Heart right ventricle (tissue), 16 donors: Measurements from ENCODE around the gene ARRDC2. TPM values are rescaled to one million over a fixed set of nuclear protein-coding genes. Genes with fewer than 3 reads are reported as not detected.
"Not testable (repeated sequence)": the region's sequence is repeated elsewhere in the genome, so short reads cannot be mapped to it uniquely, and the experiment has no call there.

Experiments used
- ATAC-seq, 8 donors: fragments of 200-7000 bp; cut with Tn5 transposase; one replicate each; pipeline ENCODE4 v1.9.1; 2020; ENCODE audit warnings: mild to moderate bottlenecking in 8 of 8, moderate library complexity in 8 of 8, moderate number of reproducible peaks in 1 of 8
- DNase-seq, 2 donors: peaks; one replicate each; pipeline ENCODE4 v3.0.0-alpha.2; 2020
- H3K27ac ChIP-seq, 10 donors: fragments of 200-600 bp; sonication (generic) in 2 of 10; one replicate each; pipeline versions ENCODE4 v1.5.0 to v1.8.0; 2020 to 2022; ENCODE audit warnings: mild to moderate bottlenecking in 3 of 10
- H3K27me3 ChIP-seq, 7 donors: fragments of 200-600 bp; one replicate each; pipeline ENCODE4 v1.8.0; 2021 to 2022; ENCODE audit warnings: mild to moderate bottlenecking in 2 of 7
- H3K36me3 ChIP-seq, 9 donors: fragments of 200-600 bp; sonication (generic) in 1 of 9; one replicate each; pipeline versions ENCODE4 v1.5.0 to v1.8.0; 2020 to 2022; ENCODE audit warnings: mild to moderate bottlenecking in 2 of 9
- H3K4me1 ChIP-seq, 9 donors: fragments of 200-600 bp; sonication (generic) in 1 of 9; one replicate each; pipeline versions ENCODE4 v1.5.0 to v1.8.0; 2020 to 2022; ENCODE audit warnings: mild to moderate bottlenecking in 4 of 9
- H3K4me3 ChIP-seq, 10 donors: fragments of 200-600 bp; sonication (generic) in 2 of 10; one replicate each; pipeline versions ENCODE4 v1.5.0 to v1.8.0; 2020 to 2022; ENCODE audit warnings: mild to moderate bottlenecking in 7 of 10, moderate library complexity in 2 of 10
- H3K9me3 ChIP-seq, 11 donors: fragments of 200-600 bp in 10 of 11; sonication (generic) in 2 of 11; one replicate each; pipeline versions ENCODE4 v1.5.0 to v1.8.0; 2013 to 2022; ENCODE audit warnings: mild to moderate bottlenecking in 2 of 11, control low read depth in 1 of 11, moderate library complexity in 1 of 11
- WGBS, 2 donors: extraction: QIAGEN DNeasy Blood & Tissue Kit; methylation state at CpG; one replicate each; pipeline ENCODE4 v1.1.7; 2013; ENCODE audit warnings: inconsistent platforms in 1 of 2; 5-methylcytosine and 5-hydroxymethylcytosine counted together
- intact Hi-C, 10 donors: fragments of 100-400 bp; cut with DNase I; formaldehyde crosslinking; loops; one replicate each; pipeline versions ENCODE4 v1.11.1 to v1.14.2; 2022
- polyA plus RNA-seq, 2 donors: library from polyadenylated mRNA; stranded (reverse); fragments of 200-250 nt; gene quantifications; one replicate each; pipeline ENCODE4 v1.2.3, GENCODE V29; 2013
- total RNA-seq, 10 donors: library from RNA; stranded (reverse); fragmentation: NEBNext Ultra II Directional in 3 of 10; extraction: Animal tissue kit (Norgen Biotek cat#: 25700) in 3 of 10; gene quantifications; one replicate each; pipeline versions ENCODE4 v1.2.1 to v1.2.4, GENCODE V29; 2021 to 2023
- TF ChIP-seq, protein P1 (sequence below), 9 donors: fragments of 200-600 bp; sonication (generic) in 2 of 9; IDR thresholded peaks; one replicate each; pipeline versions ENCODE4 v1.5.0 to v1.8.0; 2021 to 2022; ENCODE audit warnings: antibody characterized with exemption in 9 of 9, mild to moderate bottlenecking in 5 of 9, moderate library complexity in 1 of 9
- donor health status: Arrhythmogenic right ventricular cardiomyopathy.
- donor health status: ischemic (EF 13 %, LVEDD 7.1; RV severe dilation, severe dysfunction).
- donor health status: healthy with polysubstance abuse.
- donor health status: DM: no; HTN: yes; CAD: no.
- donor health status: DM: no; HTN: no; CAD: no.
- donor health status: ischemic (EF 25% LVEDD 6.9; RV normal size, moderate dysfunction).
- donor health status: ischemic (EF 25% LVEDD 5.7; RV mildly dilated, moderate dysfunction).
- donor health status: healthy.
- donor health status: DM: yes; HTN: yes; CAD: no.
- donor health status: Ischemic cardiomyopathy.
- donor health status: ischemic (EF 35%, LVEDD 5.7; RV mildly dilated, moderate dysfunction).
- donor health status: nonischemic (EF 11% LVEDD 7.7; RV severe dilation, severe dysfunction).
- donor health status: DM: yes; HTN: yes; CAD: no.
- donor health status: PGD.
- donor health status: ischemic (EF 29% LVEDD 5.4; RV normal size, mild dysfunction).
- donor health status: nonischemic (EF 23%, LVEDD 6.1; RV moderate dilation, normal function).

The ARRDC2 gene
- total and polyA plus RNA-seq, 12 donors: 4.8 to 45.5 (median 11.8) TPM

DNA sequence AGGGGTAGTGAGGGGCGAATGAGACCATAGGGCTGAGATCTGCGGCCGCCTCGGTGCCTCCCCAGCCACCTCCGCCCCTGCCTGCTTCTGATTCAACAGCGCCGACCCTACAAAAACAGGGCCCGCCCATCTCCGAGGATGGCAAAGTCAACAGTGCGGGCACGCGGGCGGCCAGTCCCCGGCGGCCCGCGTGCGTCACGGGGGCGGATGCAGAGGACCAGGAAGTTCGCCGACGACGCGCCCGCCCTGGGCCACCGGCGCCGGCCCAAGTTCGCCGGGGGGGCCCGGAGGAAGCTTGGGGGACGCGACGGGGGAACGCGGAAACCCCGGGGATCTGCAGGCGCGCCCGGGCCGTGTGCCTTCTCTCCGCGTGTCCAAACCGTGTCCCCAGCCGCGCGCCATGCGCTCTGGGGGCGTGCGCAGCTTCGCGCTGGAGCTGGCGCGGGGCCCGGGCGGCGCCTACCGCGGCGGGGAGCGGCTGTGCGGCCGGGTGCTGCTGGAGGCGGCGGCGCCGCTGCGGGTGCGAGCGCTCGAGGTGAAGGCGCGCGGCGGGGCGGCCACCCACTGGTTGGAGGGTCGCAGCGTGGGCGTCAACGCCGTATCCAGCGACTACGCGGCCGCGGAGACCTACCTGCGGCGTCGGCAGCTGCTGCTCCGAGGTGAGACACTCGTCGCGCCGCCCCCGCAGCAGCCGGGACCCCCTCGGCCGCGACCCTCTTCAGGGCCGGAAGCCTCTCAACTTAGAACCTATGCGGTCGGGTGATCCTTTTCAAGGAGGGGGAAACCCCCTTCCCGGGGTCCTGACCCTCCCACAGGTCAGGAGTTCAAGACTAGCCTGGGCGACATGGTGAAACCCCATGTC, 6.8 kb upstream of the ARRDC2 start:
- ATAC-seq (peak; percentile 80 to 92 (median 88)), DNase-seq (peak; percentile 87 to 90)
- Histone ChIP-seq H3K27me3 (peaks cover 0 to 10% (median 0%) of the 10 kb centered on the region in 7 donors), H3K36me3 (peaks cover 0 to 8% (median 0%) of the 10 kb centered on the region in 9 donors), H3K4me1 (peaks cover 0 to 31% (median 16%) of the 10 kb centered on the region in 9 donors), H3K9me3 (no peaks in the 10 kb centered on the region), H3K4me3 (peak overlapping the region; percentile 55 to 88 (median 74)), H3K27ac (peak overlapping the region; percentile 80 to 96 (median 92))
- TF ChIP-seq, protein P1, sequence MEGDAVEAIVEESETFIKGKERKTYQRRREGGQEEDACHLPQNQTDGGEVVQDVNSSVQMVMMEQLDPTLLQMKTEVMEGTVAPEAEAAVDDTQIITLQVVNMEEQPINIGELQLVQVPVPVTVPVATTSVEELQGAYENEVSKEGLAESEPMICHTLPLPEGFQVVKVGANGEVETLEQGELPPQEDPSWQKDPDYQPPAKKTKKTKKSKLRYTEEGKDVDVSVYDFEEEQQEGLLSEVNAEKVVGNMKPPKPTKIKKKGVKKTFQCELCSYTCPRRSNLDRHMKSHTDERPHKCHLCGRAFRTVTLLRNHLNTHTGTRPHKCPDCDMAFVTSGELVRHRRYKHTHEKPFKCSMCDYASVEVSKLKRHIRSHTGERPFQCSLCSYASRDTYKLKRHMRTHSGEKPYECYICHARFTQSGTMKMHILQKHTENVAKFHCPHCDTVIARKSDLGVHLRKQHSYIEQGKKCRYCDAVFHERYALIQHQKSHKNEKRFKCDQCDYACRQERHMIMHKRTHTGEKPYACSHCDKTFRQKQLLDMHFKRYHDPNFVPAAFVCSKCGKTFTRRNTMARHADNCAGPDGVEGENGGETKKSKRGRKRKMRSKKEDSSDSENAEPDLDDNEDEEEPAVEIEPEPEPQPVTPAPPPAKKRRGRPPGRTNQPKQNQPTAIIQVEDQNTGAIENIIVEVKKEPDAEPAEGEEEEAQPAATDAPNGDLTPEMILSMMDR (IDR thresholded peaks at IDR 0.05): no peak
- intact Hi-C loops: no loop called here
- WGBS, 2 donors: 1% methylated on average over 88 to 105 of the region's 105 CpGs

DNA sequence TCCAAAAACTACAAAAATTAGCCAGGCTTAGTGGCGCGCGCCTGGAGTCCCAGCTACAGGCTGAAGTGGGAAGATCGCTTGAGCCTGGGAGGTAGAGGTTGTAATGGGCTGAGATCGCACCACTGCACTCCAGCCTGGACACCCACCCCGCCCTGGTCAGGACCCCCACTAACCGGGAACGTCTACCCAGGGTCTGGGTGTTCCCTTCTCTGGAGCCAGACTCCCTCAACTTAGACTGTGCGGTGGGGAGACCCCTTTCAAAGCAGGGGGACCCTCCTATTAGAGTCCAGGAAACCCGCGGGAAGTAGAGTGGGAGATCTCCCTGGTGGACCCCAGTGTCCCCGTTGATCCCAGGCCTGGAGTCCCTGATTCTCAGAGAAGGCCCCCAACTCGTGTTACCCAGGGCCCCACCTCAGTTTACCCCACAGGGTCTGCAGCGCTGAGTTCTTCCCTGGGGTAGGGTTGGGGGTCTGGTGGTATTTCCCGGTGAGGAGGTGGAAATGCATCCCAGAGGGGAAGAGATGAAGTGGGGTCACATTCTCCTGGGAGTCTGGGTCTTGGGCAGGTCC, 6.1 kb upstream of the ARRDC2 start:
- 36 to 40% methylated on average over 15 of the region's 15 CpGs for WGBS, 2 donors
- no peak for ATAC-seq
- intact Hi-C loops: no loop called here

DNA sequence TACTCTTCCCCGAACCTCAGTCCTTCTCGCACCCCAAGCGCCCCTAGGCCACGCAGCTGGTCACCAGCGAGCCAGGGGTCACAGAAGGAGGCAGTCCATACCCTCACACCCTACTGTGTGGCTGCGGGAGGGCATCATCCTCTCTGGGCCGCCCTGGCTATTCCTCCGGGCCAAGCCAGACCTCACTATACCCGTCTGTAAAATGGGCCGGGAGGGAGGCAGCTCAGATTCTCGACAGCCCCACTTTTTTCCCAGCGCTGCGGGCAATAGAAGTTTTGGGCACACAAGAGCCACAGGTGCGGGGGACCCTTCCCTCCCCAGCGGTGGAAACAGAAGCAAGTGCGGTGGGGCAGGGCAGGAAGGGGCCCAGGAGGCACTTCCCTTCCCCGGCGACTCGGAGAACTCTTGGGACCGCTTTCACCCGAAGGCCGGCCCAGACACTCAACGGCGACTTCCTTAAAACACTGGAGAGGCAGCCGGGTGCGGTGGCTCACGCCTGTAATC, 5.6 kb upstream of the ARRDC2 start:
- no peaks in the 10 kb centered on the region for H3K9me3 ChIP-seq
- DNase-seq: peak; percentile 42 to 43
- H3K4me3 ChIP-seq: peak overlapping the region in 9 of 10 donors; percentile 55 to 88 (median 77)
- 75% methylated on average over 26 to 27 of the region's 27 CpGs for WGBS, 2 donors
- TF ChIP-seq, protein P1 (IDR thresholded peaks at IDR 0.05): no peak
- H3K4me1 ChIP-seq: peaks cover 3 to 39% (median 25%) of the 10 kb centered on the region in 9 donors
- no peak for ATAC-seq
- intact Hi-C loops: no loop called here
- H3K36me3 ChIP-seq: peaks cover 0 to 8% (median 0%) of the 10 kb centered on the region in 9 donors
- peak overlapping the region in 8 of 10 donors; percentile 87 to 96 (median 92) for H3K27ac ChIP-seq
- peaks cover 0 to 7% (median 0%) of the 10 kb centered on the region in 7 donors for H3K27me3 ChIP-seq

More for the DNA sequence above, 6.1 kb upstream of the ARRDC2 start:
- Histone ChIP-seq H3K27me3 (peaks cover 0 to 7% (median 0%) of the 10 kb centered on the region in 7 donors), H3K9me3 (no peaks in the 10 kb centered on the region), H3K4me3 (peak overlapping the region; percentile 55 to 88 (median 74)), H3K4me1 (peaks cover 0 to 33% (median 20%) of the 10 kb centered on the region in 9 donors), H3K27ac (peak overlapping the region; percentile 80 to 96 (median 92)), H3K36me3 (peaks cover 0 to 8% (median 0%) of the 10 kb centered on the region in 9 donors)
- TF ChIP-seq, protein P1 (IDR thresholded peaks at IDR 0.05): no peak
- DNase-seq: no peak

DNA sequence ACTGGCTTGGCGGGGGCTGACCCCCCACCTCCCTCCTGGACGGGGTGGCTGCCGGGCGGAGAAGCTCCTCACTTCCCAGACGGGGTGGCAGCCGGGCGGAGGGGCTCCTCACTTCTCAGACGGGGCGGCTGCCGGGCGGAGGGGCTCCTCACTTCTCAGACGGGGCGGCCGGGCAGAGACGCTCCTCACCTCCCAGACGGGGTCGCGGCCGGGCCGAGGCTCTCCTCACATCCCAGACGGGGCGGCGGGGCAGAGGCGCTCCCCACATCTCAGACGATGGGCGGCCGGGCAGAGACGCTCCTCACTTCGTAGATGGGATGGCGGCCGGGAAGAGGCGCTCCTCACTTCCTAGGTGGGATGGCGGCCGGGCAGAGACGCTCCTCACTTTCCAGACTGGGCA, 2.2 kb upstream of the ARRDC2 start:
- not testable (repeated sequence) for H3K27me3 ChIP-seq, ATAC-seq, DNase-seq, H3K4me3 ChIP-seq, H3K9me3 ChIP-seq, H3K27ac ChIP-seq
- 96 to 97% methylated on average over 27 to 35 of the region's 35 CpGs for WGBS, 2 donors
- H3K4me1 ChIP-seq: peaks cover 3 to 54% (median 34%) of the 10 kb centered on the region in 9 donors
- intact Hi-C loops: loop anchor here in 2 of 10 donors (2.0 to 5.0 kb wide), 2 partner anchors 53 to 247 kb away; no protein-coding TSS in a partner anchor
- H3K36me3 ChIP-seq: peaks cover under 1 to 32% (median 13%) of the 10 kb centered on the region in 9 donors
